ENCODE data around the gene OCA2.

OCA2 gene

GRCh38 chr15:27787931-27788330 is 311.2 kb downstream of the OCA2 start:
- DNase-seq (ENCODE audit: insufficient read length, low spot score) (no peak), FAIRE-seq (no peak)
- TF ChIP-seq, protein P1, sequence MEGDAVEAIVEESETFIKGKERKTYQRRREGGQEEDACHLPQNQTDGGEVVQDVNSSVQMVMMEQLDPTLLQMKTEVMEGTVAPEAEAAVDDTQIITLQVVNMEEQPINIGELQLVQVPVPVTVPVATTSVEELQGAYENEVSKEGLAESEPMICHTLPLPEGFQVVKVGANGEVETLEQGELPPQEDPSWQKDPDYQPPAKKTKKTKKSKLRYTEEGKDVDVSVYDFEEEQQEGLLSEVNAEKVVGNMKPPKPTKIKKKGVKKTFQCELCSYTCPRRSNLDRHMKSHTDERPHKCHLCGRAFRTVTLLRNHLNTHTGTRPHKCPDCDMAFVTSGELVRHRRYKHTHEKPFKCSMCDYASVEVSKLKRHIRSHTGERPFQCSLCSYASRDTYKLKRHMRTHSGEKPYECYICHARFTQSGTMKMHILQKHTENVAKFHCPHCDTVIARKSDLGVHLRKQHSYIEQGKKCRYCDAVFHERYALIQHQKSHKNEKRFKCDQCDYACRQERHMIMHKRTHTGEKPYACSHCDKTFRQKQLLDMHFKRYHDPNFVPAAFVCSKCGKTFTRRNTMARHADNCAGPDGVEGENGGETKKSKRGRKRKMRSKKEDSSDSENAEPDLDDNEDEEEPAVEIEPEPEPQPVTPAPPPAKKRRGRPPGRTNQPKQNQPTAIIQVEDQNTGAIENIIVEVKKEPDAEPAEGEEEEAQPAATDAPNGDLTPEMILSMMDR (IDR thresholded peaks at IDR 0.05; ENCODE audit: insufficient read depth, missing control alignments) = no peak

GRCh38 chr15:27784107-27784506 is 315.0 kb downstream of the OCA2 start:
- TF ChIP-seq, protein P1 (IDR thresholded peaks at IDR 0.05; ENCODE audit: insufficient read depth, missing control alignments) = no peak
- FAIRE-seq = no peak
- no peak for DNase-seq (ENCODE audit: insufficient read length, low spot score)

- TF ChIP-seq, protein P1 (IDR thresholded peaks at IDR 0.05; ENCODE audit: insufficient read depth, missing control alignments) = no peak
- FAIRE-seq (no peak), DNase-seq (ENCODE audit: insufficient read length, low spot score) (no peak)
Measured at GRCh38 chr15:27783678-27784077, 315.4 kb downstream of the OCA2 start.

DNA sequence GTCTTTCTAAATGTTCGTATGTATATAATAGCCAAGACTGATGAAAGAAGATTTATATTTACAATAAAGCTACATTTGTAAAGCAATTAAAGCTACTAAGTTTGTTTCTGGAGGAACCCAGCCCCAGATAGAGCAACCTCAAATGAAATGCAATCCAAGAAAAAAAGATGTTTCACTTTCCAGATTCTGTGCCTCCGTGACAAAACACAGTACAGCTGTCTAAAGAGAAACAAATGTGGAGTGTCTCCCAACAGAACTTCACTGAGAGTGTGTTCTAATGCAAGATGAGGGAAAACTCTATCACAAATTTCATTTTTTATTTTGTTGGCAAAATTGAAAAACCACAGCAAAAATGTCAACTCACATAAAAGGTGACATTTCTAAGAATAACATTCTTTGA is 317.0 kb downstream of the OCA2 start:
- FAIRE-seq = no peak

GRCh38 chr15:27776501-27776900 is 322.6 kb downstream of the OCA2 start:
- no peak for FAIRE-seq
- no peak for DNase-seq (ENCODE audit: insufficient read length, low spot score)

More for the DNA sequence above, 317.0 kb downstream of the OCA2 start:
- TF ChIP-seq, protein P1 (IDR thresholded peaks at IDR 0.05; ENCODE audit: insufficient read depth, missing control alignments) = no peak
- no peak for DNase-seq (ENCODE audit: insufficient read length, low spot score)

GRCh38 chr15:27774638-27775037 is 324.5 kb downstream of the OCA2 start:
- TF ChIP-seq, protein P1 (IDR thresholded peaks at IDR 0.05; ENCODE audit: insufficient read depth, missing control alignments) = no peak
- DNase-seq (ENCODE audit: insufficient read length, low spot score) = no peak

More at GRCh38 chr15:27776501-27776900, 322.6 kb downstream of the OCA2 start:
- TF ChIP-seq, protein P1 (IDR thresholded peaks at IDR 0.05; ENCODE audit: insufficient read depth, missing control alignments) = no peak

DNA sequence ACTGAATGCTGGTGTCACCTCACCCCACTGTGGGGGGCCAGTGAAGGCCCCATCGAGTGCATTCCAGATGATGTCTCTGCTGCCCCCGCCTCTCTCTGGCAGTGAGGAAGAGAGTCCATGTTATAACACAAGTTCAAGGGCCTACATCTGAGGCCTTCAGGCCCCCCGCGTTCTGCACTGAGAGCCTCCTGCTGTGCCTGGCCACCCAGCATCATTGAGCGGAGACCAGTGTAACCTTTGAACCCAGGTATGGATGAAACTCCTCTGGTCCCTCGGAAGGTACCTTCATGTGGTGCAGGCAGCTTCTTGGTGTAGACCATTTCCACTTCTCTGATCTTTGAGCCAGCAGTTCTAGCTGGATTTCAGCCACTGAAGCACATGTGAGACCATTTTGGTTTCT is 324.9 kb downstream of the OCA2 start:
- FAIRE-seq (no peak), DNase-seq (ENCODE audit: insufficient read length, low spot score) (no peak)
- TF ChIP-seq, protein P1 (IDR thresholded peaks at IDR 0.05; ENCODE audit: insufficient read depth, missing control alignments) = no peak

More at GRCh38 chr15:27774638-27775037, 324.5 kb downstream of the OCA2 start:
- no peak for FAIRE-seq

Measured in D721Med (cell line).